Body of pancreas (tissue), 4 donors: Measurements from ENCODE around the gene MYH11. TPM values are rescaled to one million over a fixed set of nuclear protein-coding genes. Genes with fewer than 3 reads are reported as not detected.
"Not testable (repeated sequence)": the region's sequence is repeated elsewhere in the genome, so short reads cannot be mapped to it uniquely, and the experiment has no call there.

Source experiments
- ATAC-seq: fragments of 150-250 bp; one replicate; pipeline ENCODE4 v1.9.1; 2016
- DNase-seq, 4 donors: peaks; one replicate each; pipeline ENCODE4 v3.0.0-alpha.2; 2019
- H3K27ac ChIP-seq, 4 donors: fragments of 200-600 bp; sonication (generic); 1 replicate in 3 of 4; 2 replicates in 1 of 4; pipeline versions ENCODE4 v1.5.1 to v1.6.1; 2016 to 2019; ENCODE audit warnings: mild to moderate bottlenecking in 1 of 4, mixed read lengths in 1 of 4, moderate library complexity in 1 of 4
- H3K27me3 ChIP-seq, 2 donors: fragments of 200-600 bp; sonication (generic); one replicate each; pipeline ENCODE4 v1.6.0; 2016; ENCODE audit warnings: mild to moderate bottlenecking in 1 of 2
- H3K36me3 ChIP-seq, 2 donors: fragments of 200-600 bp; sonication (generic); replicated peaks in 1 of 2; 2 replicates each; pipeline ENCODE4 v1.5.1; 2016; ENCODE audit warnings: low read depth in 2 of 2; ENCODE audit not compliant: insufficient read depth in 1 of 2
- H3K4me1 ChIP-seq: fragments of 200-600 bp; sonication (generic); one replicate; pipeline ENCODE4 v1.6.0; 2016
- H3K4me3 ChIP-seq, 2 donors: fragments of 200-600 bp; sonication (generic); 1 replicate in 1 of 2; 2 replicates in 1 of 2; pipeline ENCODE4 v1.5.1; 2016 to 2019
- H3K9me3 ChIP-seq, 3 donors: fragments of 200-600 bp; sonication (generic); 1 replicate in 2 of 3; 2 replicates in 1 of 3; pipeline ENCODE4 v1.5.1; 2016
- CTCF ChIP-seq, 7 experiments: fragments of 450-650 bp in 4 of 7; fragments of 200-600 bp in 3 of 7; sonication (generic) in 3 of 7; IDR thresholded peaks; one replicate each; pipeline ENCODE4 v1.5.1; 2016 to 2019; ENCODE audit warnings: antibody characterized with exemption in 7 of 7
- POLR2A ChIP-seq, 3 donors: fragments of 450-650 bp; IDR thresholded peaks; one replicate each; pipeline ENCODE4 v1.6.1; 2016; ENCODE audit warnings: antibody characterized with exemption in 3 of 3, mild to moderate bottlenecking in 2 of 3
- WGBS, 2 donors: methylation state at CpG; one replicate each; pipeline ENCODE4 v1.1.5; 2017; 5-methylcytosine and 5-hydroxymethylcytosine counted together
- intact Hi-C: fragments of 100-400 bp; cut with DNase I; formaldehyde crosslinking; loops from one replicate; pipeline ENCODE4 v1.15.1; 2023
- total RNA-seq, 2 donors: library from RNA; depleted of rRNA; stranded (reverse); fragments of >200 nt; gene quantifications; one replicate each; pipeline ENCODE4 v1.1.0, GENCODE V29; 2016

Gene MYH11
- total RNA-seq, 2 donors from 2014 or later: 14.2 to 19.7 TPM

- Histone ChIP-seq H3K9me3 (peaks cover 0 to 4% (median 0%) of the 10 kb centered on the region in 3 donors), H3K27ac (no peak overlapping the region), H3K4me1 (peaks cover 9% of the 10 kb centered on the region), H3K27me3 (no peaks in the 10 kb centered on the region), H3K36me3 (no peaks in the 10 kb centered on the region), H3K4me3 (no peak overlapping the region)
- 88 to 90% methylated on average over 3 of the region's 3 CpGs for WGBS, 2 donors
- intact Hi-C loops: no loop called here
- ATAC-seq: no peak
- TF ChIP-seq CTCF (IDR thresholded peaks at IDR 0.05): no peak
- TF ChIP-seq POLR2A (IDR thresholded peaks at IDR 0.05): no peak
- no peak for DNase-seq
Observed at GRCh38 chr16:15810949-15811348, 45.9 kb downstream of the MYH11 start.

GRCh38 chr16:15810411-15810810 is 46.4 kb downstream of the MYH11 start:
- Histone ChIP-seq H3K36me3 (no peaks in the 10 kb centered on the region), H3K4me1 (peaks cover 9% of the 10 kb centered on the region), H3K4me3 (no peak overlapping the region), H3K9me3 (no peaks in the 10 kb centered on the region), H3K27ac (no peak overlapping the region), H3K27me3 (no peaks in the 10 kb centered on the region)
- 50 to 55% methylated on average over 4 of the region's 4 CpGs for WGBS, 2 donors
- TF ChIP-seq POLR2A (IDR thresholded peaks at IDR 0.05): no peak
- no peak for TF ChIP-seq CTCF (IDR thresholded peaks at IDR 0.05)
- ATAC-seq (no peak), DNase-seq (no peak)
- intact Hi-C loops: no loop called here

GRCh38 chr16:15809297-15809696 is 47.5 kb downstream of the MYH11 start:
- 82 to 89% methylated on average over 7 of the region's 7 CpGs for WGBS, 2 donors

GRCh38 chr16:15808071-15808470 is 48.8 kb downstream of the MYH11 start:
- Histone ChIP-seq H3K4me1 (peaks cover 9% of the 10 kb centered on the region), H3K27me3 (no peaks in the 10 kb centered on the region), H3K4me3 (no peak overlapping the region), H3K36me3 (no peaks in the 10 kb centered on the region), H3K9me3 (no peaks in the 10 kb centered on the region), H3K27ac (no peak overlapping the region)
- 81 to 88% methylated on average over 6 to 8 of the region's 8 CpGs for WGBS, 2 donors
- DNase-seq: no peak
- TF ChIP-seq CTCF (IDR thresholded peaks at IDR 0.05): no peak
- TF ChIP-seq POLR2A (IDR thresholded peaks at IDR 0.05): no peak
- intact Hi-C loops: no loop called here
- no peak for ATAC-seq

More at GRCh38 chr16:15809297-15809696, 47.5 kb downstream of the MYH11 start:
- ATAC-seq, H3K9me3 ChIP-seq, H3K4me1 ChIP-seq, H3K4me3 ChIP-seq, H3K27ac ChIP-seq, H3K27me3 ChIP-seq, H3K36me3 ChIP-seq, DNase-seq, intact Hi-C loops: not testable (repeated sequence)

- peaks cover 9% of the 10 kb centered on the region for H3K4me1 ChIP-seq
- 61 to 72% methylated on average over 4 to 11 of the region's 11 CpGs for WGBS, 2 donors
Observed at GRCh38 chr16:15807603-15808009, 49.2 kb downstream of the MYH11 start.

GRCh38 chr16:15803618-15804017 is 53.2 kb downstream of the MYH11 start:
- Histone ChIP-seq H3K27ac (no peak overlapping the region), H3K4me1 (no peaks in the 10 kb centered on the region), H3K27me3 (no peaks in the 10 kb centered on the region), H3K9me3 (no peaks in the 10 kb centered on the region), H3K36me3 (no peaks in the 10 kb centered on the region), H3K4me3 (no peak overlapping the region)
- ATAC-seq (no peak), DNase-seq (no peak)
- WGBS, 2 donors: 80% methylated on average over 1 to 9 of the region's 9 CpGs
- intact Hi-C loops: no loop called here
- TF ChIP-seq POLR2A (IDR thresholded peaks at IDR 0.05) (no peak), CTCF (IDR thresholded peaks at IDR 0.05) (no peak)

More at GRCh38 chr16:15807603-15808009, 49.2 kb downstream of the MYH11 start:
- intact Hi-C loops: no loop called here
- Histone ChIP-seq H3K4me3 (no peak overlapping the region), H3K9me3 (no peaks in the 10 kb centered on the region), H3K27ac (no peak overlapping the region), H3K27me3 (no peaks in the 10 kb centered on the region), H3K36me3 (no peaks in the 10 kb centered on the region)
- no peak for TF ChIP-seq POLR2A (IDR thresholded peaks at IDR 0.05)
- ATAC-seq (no peak), DNase-seq (no peak)
